GM20431 (cell line): Measurements from ENCODE around the gene FBXO9.
"Not testable (repeated sequence)": the region's sequence is repeated elsewhere in the genome, so short reads cannot be mapped to it uniquely, and the experiment has no call there.

ENCODE experiments used
- in situ Hi-C: fragments of 300-500 bp; cut with MseI, MboI; formaldehyde crosslinking; loops from one replicate; pipeline ENCODE4 v1.15.0; 2020; ENCODE audit warnings: low sequenced_read_pairs; ENCODE audit not compliant: unreplicated experiment

The FBXO9 gene

DNA sequence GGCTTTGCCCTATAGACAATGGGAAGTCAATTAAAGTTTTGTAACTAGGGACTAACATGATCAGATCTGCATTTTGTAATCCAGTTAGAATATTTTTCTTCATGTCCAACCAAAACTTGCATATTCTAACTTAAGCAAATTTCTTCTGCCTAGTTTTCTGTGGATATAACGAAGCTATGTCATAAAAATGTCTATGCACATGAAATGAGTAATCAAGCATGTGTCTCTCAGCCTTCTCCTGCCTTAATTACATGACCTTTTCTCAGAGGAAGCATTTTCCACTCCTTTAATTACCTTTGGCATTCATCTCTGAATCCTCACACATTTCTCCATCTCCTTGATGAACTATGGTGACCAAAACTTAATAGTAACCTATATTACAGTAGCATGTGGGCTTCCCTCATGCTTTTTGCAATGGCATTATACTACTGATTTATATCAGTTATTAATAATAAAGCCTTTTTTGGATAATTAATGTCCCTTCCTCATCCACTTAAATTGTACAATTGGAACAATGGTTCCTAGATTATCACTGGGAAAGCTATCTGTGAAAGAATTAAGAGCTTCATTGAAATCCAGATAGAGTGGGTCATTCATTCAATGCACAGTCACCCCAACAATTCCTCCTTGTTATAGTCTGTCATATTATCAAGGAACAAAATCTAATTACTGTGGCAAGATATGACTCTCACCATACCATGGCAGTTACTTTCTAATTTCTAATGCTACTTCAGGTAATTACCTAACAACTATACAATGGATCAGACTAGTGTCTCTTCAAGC, 19.1 kb upstream of the FBXO9 start:
- in situ Hi-C loops, result no loop called here

DNA sequence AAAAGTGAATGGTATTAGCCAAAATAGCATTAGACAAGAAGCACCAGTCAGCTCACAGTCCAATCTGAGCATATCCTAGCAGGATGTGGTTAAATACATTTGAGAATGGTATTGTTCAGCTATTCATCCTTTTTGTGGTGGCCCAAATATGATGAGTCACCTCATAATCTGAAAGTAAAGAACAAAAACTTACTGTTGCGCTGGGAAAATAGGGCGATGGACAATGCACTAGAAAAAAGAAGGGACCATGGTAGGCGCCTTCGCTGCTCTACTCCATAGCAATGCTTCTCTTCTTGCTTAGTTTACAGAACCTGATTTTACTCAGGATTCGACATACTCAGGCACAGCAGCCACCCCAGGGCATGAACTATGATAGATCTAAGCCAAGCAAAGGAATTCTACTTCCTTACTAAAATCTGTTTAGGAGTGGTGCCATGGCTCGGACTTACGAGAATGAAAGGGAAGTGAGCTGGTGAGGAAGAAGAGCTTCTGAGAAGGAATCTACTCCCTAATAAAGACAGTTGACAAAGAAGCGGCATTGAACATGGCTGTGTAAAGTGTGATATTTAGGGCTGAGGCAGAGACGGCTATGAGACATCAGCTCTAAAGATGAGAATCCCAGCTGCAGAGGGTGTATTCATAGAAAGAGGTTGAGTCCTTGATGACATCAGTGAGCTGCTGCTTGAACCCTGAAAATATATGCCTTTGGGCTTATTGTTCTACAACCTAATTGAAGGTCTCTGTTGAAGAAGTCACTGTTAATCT, 16.6 kb upstream of the FBXO9 start:
- in situ Hi-C loops, result no loop called here

DNA sequence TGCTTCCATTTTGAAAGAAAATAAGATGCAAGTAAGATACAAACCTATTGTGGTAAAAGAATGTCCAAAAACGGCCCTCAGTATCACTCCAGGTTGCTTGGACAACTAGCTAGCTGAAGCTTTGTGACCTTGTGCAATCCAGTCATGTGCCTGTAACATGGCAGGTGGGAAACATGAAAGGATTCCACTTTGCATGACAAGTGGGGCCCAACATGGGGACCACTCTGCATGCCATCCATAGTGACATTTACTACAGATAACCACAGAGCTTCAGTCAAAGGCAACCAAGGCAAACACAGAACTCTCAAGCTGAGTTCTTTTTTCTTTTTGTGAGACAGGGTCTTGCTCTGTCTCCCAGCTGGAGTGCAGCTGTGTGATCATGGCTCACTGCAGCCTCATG, 15.8 kb upstream of the FBXO9 start:
- in situ Hi-C loops, result no loop called here

DNA sequence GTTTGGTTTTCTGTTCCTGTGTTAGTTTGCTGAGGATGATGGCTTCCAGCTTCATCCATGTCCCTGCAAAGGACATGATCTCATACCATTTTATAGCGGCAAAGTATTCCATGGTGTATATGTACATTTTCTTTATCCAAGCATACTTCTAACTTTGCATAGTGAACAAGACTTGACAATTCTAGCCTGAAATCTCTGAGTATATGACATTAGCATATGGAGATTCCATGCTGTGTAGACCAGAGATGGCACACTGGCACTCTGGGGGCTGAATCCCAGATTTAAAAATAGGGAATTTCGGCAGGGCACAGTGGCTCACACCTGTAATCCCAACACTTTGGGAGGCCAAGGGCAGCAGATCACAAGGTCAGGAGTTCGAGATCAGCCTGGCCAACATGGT, 13.1 kb upstream of the FBXO9 start:
- in situ Hi-C loops, result not testable (repeated sequence)

DNA sequence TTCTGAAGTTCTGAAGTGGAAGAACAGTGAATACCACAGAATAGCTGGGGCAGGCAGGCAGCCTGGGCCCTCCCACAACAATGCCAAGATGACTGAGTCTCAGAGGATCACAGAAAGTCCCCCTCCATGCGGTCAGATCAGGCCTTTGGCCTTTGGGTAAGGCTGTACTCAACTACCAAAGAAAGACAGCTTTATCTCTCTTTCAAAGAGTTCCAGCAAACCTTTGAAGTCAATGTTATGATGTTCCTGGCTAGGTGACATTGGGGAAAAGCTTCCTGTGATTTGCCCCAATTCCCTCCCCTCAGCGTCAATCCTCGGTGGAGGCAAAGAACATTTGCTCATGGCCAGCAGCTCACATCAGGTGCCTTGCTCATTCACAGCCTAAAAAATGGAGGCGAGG, 10.7 kb upstream of the FBXO9 start:
- in situ Hi-C loops, result no loop called here

DNA sequence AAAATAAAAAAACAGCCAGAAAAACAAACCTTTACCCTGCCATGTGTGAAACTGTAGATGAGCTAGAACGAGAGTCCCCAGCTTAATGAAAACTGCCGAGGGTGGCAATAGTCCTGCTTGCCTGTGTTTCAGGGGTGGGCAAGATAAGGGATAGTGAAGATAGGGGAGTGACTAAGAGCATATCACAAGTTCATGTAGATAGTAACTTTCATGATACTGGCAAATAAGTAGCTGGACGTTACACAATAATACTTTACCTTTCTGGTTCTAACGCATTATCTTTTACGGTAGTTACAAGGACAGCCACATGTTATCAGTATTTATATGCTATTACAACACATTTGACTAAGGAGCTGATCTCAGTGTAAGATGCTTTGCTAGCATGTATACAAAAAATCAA, 9.3 kb upstream of the FBXO9 start:
- in situ Hi-C loops, result no loop called here

DNA sequence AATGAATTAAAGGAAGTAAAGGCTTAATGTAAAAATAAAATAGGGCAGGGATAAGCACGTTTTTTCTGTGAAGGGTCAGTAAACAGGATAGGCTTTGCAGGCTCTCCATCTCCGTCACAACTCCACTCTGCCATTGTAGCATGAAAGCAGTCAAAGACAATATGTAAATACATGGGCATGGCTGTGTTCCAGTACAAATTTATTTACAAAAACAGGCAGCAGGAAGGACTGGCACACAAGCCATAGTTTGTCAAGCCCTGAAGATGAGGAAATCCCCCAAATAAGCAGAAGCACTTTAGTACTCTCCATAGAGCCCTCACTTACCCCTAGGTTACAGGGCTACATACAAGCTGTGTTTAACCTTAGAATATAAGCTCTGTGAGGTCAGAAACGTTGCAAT, 8.9 kb upstream of the FBXO9 start:
- in situ Hi-C loops, result no loop called here

DNA sequence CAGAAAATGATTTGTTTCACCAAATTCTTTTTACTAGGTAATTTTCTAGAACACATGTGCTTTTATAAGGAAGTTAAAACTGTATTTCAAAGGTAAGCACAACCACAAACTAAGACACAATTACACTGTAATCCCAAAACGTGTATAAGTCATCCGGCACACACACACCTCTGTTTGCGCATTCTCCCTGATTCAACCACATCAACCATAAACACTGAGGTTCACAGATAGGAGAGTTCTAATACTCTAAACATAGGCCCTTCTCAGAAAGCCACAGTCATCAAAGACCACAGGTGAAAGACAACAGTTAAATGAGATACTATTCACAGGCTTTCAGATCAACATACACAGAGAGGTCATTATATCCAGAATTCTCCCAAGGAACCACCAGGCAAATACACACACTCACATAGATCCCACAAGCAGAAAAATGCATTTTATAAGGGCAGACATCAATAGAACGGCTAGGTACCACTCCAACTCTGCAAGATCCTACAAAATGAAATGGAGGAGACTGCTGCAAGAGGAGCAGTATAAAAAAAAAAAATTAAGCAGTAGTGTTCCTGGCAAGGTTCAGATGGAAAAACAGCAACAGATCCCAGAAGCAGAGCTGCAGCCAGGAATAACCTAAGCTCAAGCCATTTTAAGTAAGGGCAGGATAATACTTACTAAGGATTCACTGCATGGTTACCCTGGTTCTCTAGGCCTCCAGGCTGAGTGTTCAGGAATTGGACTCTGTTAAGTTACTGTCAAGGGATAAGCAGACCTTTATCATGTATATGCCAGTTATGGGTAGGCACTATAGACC, 6.6 kb upstream of the FBXO9 start:
- in situ Hi-C loops, result no loop called here

DNA sequence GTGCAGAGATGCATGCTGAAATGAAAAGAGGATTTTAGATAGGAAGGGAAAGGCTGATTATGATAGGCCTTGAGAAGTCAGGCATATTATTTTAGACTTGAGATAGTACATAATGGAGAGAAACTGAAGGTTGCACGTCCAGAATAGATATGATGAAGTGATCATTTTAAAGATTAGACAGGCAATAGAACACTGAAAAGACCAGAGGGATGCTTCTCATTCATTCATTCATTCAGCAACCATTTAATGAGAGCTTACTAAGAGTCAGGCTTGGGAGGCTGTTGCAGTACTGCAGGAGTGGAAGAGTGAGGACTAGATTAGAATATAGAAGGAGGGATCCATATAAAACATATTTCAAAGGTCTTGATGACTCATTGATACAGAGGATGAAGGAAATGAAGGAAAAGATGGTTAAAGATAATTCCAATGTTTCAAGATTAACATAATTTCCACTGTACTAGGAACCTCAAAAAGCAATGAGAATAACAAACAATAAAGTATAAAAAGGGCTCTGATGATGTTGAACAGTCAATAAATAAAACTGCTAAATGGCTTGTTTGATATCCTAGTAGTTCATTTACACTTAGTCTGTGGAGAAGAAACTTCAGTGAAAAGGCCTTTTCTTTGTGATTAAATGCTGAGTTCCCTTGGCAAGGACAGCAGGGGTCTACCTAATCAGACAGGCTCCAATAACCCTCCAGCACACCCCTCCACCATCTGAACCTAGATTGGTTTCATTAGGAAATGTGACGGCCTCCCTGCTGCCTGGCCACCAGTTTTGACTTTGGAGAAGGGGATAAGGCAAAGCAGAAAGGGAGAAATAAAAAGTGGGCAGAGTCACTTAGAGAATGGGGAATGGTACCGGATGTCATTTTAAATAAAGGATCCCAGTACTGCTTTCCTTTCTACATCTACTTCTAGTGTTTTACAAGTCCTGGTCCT, 5.3 kb upstream of the FBXO9 start:
- in situ Hi-C loops, result no loop called here

DNA sequence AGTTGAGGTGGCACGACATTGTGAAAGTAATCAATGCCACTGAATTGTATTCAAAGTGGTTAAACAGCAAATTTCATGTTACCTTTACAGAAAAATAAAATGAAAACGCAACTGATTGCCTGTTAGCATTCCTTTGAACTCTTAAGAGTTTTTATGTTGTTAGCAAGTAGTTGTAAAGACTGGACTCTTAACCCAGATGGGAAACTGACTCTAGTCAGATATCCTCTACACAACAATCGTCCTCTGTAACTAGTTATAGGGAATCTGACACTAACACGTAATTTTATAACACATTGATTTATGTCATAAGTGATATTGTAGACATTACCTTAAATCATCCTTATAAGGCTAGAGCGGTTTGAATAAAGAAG, 3.0 kb upstream of the FBXO9 start:
- in situ Hi-C loops, result no loop called here

DNA sequence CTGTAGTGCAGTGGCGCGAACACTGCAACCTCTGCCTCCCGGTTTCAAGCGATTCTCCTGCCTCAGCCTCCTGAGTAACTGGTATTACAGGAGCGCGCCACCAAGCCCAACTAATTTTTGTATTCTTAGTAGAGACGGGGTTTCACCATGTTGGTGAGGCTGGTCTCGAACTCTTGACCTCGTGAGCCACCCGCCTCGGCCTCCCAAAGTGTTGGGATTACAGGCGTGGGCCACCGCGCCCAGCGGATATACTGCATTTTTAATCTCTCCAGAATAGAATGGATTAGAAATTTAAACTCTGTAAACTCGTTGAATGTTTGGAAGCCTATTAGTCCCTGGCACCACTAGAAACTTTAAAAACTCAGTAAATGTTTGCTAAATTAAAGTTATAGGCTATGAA, 949 bp upstream of the FBXO9 start:
- in situ Hi-C loops, result not testable (repeated sequence)

DNA sequence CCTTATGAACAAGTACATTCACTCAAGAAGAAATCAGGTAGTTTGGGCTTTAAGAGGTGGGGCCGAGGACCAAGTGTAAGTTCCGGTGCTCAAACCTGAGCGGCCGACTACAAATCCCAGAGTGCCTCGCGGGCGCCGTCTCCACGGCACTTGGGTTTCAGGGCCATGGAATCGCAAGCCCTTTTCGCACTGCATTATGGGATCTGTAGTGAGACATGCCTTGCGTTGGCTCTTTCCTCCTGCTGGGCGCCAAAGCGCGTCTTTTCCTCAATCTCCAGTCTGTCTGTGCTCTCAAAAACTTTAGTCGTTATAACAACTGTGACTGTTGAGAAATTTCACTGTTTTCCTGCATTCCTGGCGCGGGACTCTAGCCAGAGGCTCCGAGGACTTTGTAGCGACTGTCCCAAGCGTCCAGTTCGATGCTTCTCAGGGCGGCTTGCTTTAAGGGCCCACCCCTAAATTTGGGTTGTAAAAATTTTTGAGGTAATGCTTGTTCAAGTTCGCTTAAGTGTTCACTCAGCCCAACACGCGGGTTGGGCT, 408 bp upstream of the FBXO9 start:
- in situ Hi-C loops, result no loop called here

DNA sequence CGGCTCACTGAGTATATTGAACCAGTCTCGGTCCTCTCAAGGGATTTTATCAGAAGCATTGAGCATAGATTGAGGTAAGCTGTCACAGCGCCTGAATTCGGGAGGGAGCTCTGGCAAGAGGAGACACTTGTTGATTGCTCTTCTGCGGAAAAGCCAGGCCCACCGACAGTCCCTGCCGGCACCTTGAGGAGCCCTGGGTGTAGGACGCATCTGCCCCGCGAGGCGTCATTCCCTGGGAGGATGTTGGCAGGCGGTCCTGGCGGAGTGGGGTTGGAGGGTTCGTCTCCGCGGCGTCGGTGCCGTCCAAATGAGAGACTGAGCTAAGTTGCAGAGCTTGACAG, 843 bp downstream of the FBXO9 start:
- in situ Hi-C loops, result no loop called here

DNA sequence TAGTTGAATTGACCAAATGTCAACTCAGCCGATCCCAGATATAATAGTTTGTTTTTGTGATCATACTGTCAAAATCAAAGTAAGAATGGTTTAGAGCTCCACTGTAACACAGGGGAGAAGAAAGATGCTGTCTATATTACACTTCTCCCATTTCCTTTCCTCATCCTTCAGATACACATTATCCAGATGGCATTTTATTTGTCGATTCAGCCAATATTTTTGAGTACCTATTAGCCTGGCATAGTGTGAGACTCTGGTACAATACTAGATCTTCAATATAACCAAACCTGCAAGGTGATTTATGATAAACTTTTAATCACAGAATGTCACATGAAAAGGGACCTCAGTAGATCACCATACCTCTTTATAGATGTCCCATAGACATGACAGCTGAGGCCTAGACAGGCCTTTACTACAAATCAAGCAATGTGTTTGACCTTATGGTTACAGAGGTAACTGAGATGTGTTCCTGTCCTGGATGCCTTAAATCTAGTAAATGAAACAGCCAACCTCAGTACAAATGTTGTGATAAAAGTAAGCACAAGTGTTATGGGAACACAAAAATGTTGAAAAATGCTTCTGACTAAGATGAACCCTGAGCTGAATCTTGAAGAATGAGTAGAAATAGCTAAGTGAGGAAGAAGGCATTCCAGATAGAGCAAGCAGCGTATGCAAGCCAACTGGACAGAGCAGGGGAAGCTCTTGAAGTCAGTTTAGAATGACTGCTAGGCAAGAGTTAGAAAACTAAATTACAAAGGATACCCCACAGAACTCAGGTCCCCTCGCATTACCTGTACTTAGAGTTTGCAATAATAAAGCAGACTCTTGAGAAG, 1.9 kb downstream of the FBXO9 start:
- in situ Hi-C loops, result no loop called here

DNA sequence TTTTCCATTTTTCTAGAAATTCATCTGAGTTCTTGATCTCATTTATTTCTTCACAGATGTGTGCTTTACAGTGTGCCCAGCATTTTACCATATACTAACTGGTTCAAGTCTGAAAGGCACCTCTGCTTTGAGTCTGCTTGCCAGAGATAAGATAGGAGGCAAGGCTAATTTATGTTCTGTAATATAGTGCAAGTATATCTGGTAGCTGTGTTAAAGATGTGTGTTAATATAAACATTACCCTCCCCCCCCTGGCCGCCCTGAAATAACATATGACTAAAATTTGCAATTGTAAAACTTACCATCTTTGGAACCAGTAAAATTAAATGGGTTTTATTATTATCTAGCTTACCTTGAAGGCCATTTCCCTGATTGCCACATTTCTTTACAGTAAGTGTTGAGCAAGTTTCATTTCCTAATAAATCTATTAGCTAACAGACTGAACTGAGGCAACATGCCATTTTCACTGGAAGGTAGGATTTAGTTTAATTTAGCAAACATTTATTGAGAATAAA, 2.7 kb downstream of the FBXO9 start:
- in situ Hi-C loops, result no loop called here

DNA sequence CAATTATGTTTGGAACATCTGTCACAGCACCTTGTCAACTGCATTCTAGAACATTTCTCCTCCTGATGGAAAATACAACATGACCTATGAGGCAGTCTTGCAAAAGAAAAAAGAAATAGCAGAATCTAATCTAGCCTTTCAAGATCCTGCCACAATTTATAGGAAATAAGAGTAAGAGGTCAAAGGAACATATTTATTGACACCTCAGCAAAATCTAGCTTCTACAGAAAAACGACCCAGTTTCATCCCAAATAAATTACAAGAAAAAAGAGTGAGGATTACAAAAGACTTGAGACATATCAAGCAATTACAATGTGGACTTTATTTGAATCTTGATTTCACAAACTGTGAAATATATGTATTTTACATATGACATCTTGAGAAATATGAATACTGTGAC, 4.2 kb downstream of the FBXO9 start:
- in situ Hi-C loops, result no loop called here

DNA sequence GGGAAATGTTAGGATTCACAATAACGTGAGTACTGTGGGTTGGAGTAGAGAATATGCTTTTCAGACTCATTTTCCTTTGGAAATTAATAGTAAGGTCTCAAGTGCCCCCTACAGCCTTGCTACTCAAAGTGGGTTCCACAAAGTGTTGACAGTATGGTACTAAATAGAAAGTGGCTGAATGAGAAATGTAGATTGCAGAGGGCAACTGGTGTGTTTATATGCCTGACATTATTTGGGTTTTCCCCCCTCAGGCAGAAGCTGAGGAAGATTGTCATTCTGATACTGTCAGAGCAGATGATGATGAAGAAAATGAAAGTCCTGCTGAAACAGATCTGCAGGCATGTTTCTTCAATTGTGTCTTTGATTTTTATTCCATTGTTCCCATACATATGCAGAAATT, 5.6 kb downstream of the FBXO9 start:
- in situ Hi-C loops, result no loop called here

DNA sequence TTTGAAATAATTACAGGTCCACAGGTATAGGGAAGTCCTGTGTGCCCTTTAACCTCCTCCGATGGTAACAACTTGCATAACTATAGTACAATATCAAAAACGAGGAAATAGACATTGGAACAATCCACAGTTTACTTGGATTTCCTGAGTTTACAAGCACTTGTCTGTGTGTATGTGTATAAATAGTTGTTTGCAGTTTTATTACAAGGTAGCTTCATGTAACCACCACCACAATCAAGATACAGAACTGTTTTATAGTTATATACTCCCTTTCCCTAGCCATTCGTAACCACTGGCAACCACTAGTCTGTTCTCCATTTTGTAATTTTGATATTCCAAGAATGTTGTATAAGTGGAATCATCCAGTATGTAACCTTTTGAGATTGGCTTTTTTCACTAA, 9.1 kb downstream of the FBXO9 start:
- in situ Hi-C loops, result no loop called here

DNA sequence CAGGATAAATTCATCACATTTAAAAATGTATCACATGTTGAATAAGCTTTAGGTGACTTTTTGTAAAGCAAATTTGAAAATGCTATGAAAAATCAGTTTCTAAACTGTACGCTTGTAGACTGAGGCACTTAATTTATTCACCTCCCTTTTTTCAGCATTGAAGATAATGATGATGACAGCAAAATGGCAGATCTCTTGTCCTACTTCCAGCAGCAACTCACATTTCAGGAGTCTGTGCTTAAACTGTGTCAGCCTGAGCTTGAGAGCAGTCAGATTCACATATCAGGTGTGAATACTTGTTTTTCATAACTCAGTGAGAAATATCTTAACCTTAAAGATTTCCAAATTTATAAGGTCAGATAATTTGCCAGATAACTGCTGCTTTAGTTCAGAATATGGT, 15.6 kb downstream of the FBXO9 start:
- in situ Hi-C loops, result no loop called here
